ENCODE measurements around the gene PABPN1.

Gene PABPN1

GRCh38 chr14:23358553-23359166 is 37.4 kb downstream of the PABPN1 start:
- DNase-seq = no peak

- DNase-seq = no peak
Observed at GRCh38 chr14:23359167-23359626, 37.9 kb downstream of the PABPN1 start.

- no peak for DNase-seq
Observed at GRCh38 chr14:23359722-23360447, 38.6 kb downstream of the PABPN1 start.

- no peak for DNase-seq
Observed at GRCh38 chr14:23360496-23360895, 39.2 kb downstream of the PABPN1 start.

GRCh38 chr14:23361320-23361719 is 40.1 kb downstream of the PABPN1 start:
- no peak for DNase-seq

GRCh38 chr14:23361763-23362162 is 40.5 kb downstream of the PABPN1 start:
- DNase-seq = no peak

GRCh38 chr14:23362200-23362599 is 40.9 kb downstream of the PABPN1 start:
- DNase-seq = no peak

- DNase-seq = no peak
Observed at GRCh38 chr14:23364164-23365035, 43.1 kb downstream of the PABPN1 start.

GRCh38 chr14:23365036-23365731 is 43.9 kb downstream of the PABPN1 start, which contains the start of gene EFS:
Gene EFS (minus strand): TSS chr14:23365172. CDS start chr14:23365025, 147 bp downstream.
- DNase-seq = no peak

- no peak for DNase-seq
Observed at GRCh38 chr14:23365732-23366425, 44.6 kb downstream of the PABPN1 start.

- no peak for DNase-seq
Observed at GRCh38 chr14:23366426-23366921, 45.2 kb downstream of the PABPN1 start.

- no peak for DNase-seq
Observed at GRCh38 chr14:23370221-23370620, 49.0 kb downstream of the PABPN1 start.

- DNase-seq = no peak
Observed at GRCh38 chr14:23371865-23372264, 50.6 kb downstream of the PABPN1 start.

GRCh38 chr14:23372509-23372908 is 51.3 kb downstream of the PABPN1 start, which contains the start of gene IL25:
Gene IL25 (plus strand): TSS chr14:23372809.
- DNase-seq = no peak

- DNase-seq = no peak
Observed at GRCh38 chr14:23373041-23373440, 51.8 kb downstream of the PABPN1 start.

Data from effector CD4-positive, alpha-beta T cell (primary cell).